NCI-H2107 treated with DMSO at 0.1 percent for 48 hours (cell line): Measurements from ENCODE around the gene ERBB2.
"Not testable (repeated sequence)": the region's sequence is repeated elsewhere in the genome, so short reads cannot be mapped to it uniquely, and the experiment has no call there.

Experiments
- DNase-seq: peaks from one replicate; lab custom pipeline; 2025; ENCODE audit not compliant: unreplicated experiment; lab: John Stamatoyannopoulos, UW

Gene ERBB2

GRCh38 chr17:39701784-39702422 is 2.0 kb downstream of the ERBB2 start:
- DNase-seq = no peak

- no peak for DNase-seq
Observed at GRCh38 chr17:39702901-39703893, 3.3 kb downstream of the ERBB2 start.

- DNase-seq = no peak
Observed at GRCh38 chr17:39703913-39704312, 4.0 kb downstream of the ERBB2 start.

- DNase-seq = no peak
Observed at GRCh38 chr17:39704821-39705551, 5.1 kb downstream of the ERBB2 start.

GRCh38 chr17:39705786-39706348 is 6.0 kb downstream of the ERBB2 start:
- no peak for DNase-seq

- no peak for DNase-seq
Observed at GRCh38 chr17:39706383-39706782, 6.5 kb downstream of the ERBB2 start.

- DNase-seq = no peak
Observed at GRCh38 chr17:39706921-39707337, 7.1 kb downstream of the ERBB2 start.

GRCh38 chr17:39709319-39709997 is 9.6 kb downstream of the ERBB2 start:
- no peak for DNase-seq

GRCh38 chr17:39709998-39710964 is 10.4 kb downstream of the ERBB2 start:
- no peak for DNase-seq

GRCh38 chr17:39711071-39711470 is 11.2 kb downstream of the ERBB2 start:
- not testable (repeated sequence) for DNase-seq

- DNase-seq = no peak
Observed at GRCh38 chr17:39711851-39712250, 12.0 kb downstream of the ERBB2 start.

GRCh38 chr17:39714234-39714633 is 14.4 kb downstream of the ERBB2 start:
- no peak for DNase-seq

GRCh38 chr17:39715375-39716072 is 15.7 kb downstream of the ERBB2 start:
- DNase-seq = no peak

- DNase-seq = no peak
Observed at GRCh38 chr17:39716073-39716818, 16.4 kb downstream of the ERBB2 start.

GRCh38 chr17:39716879-39717536 is 17.1 kb downstream of the ERBB2 start:
- DNase-seq = no peak

- DNase-seq = no peak
Observed at GRCh38 chr17:39717660-39718059, 17.8 kb downstream of the ERBB2 start.

- no peak for DNase-seq
Observed at GRCh38 chr17:39719563-39720355, 19.9 kb downstream of the ERBB2 start.
